D721Med (cell line): ENCODE data around the gene GATAD2B.
"Not testable (repeated sequence)": the region's sequence is repeated elsewhere in the genome, so short reads cannot be mapped to it uniquely, and the experiment has no call there.

Source experiments
- DNase-seq: peaks from one replicate; pipeline ENCODE4 v3.0.0; 2011; ENCODE audit warnings: low spot score; ENCODE audit not compliant: insufficient read length
- FAIRE-seq: peaks from 2 replicates; lab custom pipeline; 2011; peaks lifted over from hg19 to GRCh38; lab: Jason Lieb, UNC
- TF ChIP-seq, protein P1 (sequence below): IDR thresholded peaks from 2 replicates; pipeline ENCODE4 v1.5.1; 2012; ENCODE audit warnings: mild to moderate bottlenecking, control low read depth; ENCODE audit not compliant: insufficient read depth; ENCODE audit errors: missing control alignments

GATAD2B gene

DNA sequence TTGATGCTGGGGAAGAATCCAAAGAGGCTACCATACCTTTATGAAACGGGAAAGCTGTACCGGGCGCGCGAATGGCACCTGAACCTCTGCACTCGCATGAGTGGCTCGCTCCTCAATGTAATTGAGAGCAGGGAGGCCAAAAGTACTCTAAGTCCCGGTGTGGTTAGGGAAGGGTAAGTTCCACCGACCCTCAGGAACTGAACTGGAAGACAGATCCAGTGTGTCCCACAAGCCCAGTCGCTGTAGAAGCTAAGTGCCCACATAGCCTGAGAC, 1.0 kb downstream of the GATAD2B start:
- FAIRE-seq (no peak), DNase-seq (no peak)
- TF ChIP-seq, protein P1, sequence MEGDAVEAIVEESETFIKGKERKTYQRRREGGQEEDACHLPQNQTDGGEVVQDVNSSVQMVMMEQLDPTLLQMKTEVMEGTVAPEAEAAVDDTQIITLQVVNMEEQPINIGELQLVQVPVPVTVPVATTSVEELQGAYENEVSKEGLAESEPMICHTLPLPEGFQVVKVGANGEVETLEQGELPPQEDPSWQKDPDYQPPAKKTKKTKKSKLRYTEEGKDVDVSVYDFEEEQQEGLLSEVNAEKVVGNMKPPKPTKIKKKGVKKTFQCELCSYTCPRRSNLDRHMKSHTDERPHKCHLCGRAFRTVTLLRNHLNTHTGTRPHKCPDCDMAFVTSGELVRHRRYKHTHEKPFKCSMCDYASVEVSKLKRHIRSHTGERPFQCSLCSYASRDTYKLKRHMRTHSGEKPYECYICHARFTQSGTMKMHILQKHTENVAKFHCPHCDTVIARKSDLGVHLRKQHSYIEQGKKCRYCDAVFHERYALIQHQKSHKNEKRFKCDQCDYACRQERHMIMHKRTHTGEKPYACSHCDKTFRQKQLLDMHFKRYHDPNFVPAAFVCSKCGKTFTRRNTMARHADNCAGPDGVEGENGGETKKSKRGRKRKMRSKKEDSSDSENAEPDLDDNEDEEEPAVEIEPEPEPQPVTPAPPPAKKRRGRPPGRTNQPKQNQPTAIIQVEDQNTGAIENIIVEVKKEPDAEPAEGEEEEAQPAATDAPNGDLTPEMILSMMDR, result no peak

DNA sequence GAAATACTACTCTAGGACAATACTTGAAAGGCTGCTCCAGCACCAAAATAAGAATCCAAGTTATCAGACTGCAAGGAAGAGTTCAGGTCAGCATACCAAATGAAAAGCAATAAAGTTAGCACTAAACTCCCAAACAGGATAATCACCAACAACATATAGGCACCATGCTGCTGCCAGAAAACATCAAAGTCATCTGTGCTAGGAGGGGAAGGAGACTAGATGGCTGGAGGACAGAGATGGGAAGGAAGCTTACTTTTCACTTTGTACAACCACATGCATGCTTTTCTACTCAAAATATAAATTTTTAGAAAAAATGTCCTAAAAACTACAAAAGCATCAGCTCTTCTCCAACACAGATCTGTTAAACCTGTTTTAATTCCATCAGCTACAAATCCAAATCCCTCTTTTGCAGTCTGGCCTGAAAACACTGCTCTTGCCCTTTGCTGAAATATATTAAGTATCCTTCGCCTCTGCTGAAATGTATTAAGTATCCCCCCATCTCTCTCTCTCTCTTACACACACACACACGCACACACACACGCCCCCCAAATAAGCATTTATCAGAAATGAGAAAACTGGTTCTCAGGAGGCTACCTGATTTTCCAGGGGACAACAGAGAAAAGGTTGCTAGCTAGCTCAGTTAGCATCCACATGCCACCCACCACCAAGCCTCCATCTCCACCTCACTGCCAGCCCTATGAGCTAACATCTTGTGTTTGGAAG, 1.5 kb downstream of the GATAD2B start:
- FAIRE-seq, result no peak

DNA sequence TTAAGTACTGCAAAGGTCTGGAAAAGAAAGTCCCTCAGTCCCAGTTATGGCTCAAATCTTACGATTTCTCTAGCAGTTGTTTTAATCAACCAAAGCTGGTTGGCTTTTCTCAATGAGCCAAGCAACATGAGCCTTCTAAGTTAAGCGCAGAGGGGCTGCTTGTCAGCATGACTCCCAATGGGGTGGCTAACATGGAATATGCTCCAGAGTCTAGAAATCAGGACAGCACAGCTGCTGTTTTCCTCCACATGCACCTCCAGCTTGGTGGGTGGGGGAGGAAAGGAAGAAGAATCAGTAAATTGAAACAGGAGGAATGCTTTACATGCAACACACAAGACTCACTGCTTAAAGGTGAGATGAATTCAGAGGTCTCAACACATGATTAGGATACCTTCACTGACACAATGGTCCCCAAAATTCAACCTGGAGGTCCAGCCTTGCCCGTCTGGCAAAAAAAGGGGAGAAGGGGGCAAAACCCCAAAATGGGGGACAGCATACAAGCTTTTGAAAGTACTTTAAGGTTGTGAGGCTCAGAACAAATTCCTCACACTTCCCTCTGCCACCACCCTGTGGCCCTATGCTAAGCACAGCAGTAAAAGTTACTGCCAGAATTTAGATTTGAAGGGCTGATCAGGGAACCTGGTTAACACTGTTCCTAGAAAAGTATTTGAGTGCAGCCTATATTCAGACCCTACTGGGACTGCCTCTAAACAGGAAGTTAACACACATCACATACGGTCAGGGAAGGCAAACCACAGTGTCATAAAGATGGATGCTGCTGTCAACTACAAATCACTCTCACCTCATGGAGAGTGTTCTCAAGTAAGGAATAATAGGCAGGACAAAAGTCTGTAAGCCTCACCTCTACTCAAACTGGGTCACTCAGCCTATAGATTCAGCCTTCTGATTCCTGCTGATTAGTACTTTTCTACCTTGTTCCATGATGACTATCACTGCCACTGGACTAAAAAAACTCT, 2.6 kb downstream of the GATAD2B start:
- FAIRE-seq (no peak), DNase-seq (no peak)
- TF ChIP-seq, protein P1, result peak; percentile 33

More for the DNA sequence above, 1.5 kb downstream of the GATAD2B start:
- DNase-seq, result no peak
- TF ChIP-seq, protein P1, result no peak

DNA sequence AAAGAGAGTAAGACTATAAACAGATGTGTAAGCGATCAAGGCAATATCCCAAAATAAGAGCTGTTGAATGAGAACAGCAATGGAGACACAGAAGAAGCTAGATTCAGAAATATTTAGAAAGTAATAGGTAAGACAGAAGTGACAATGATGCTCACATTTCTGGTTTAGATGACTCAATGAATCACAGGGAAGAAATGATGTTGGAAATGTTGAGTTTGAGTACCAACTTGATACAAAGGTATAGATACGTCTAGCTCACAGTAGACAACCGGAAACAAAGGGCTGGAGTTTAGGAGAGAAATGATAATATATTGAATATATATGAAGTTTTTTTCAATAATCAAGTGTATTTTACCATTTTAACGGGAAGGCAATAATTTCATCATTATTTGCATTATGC, 6.5 kb downstream of the GATAD2B start:
- DNase-seq (no peak), FAIRE-seq (no peak)
- TF ChIP-seq, protein P1, result no peak

DNA sequence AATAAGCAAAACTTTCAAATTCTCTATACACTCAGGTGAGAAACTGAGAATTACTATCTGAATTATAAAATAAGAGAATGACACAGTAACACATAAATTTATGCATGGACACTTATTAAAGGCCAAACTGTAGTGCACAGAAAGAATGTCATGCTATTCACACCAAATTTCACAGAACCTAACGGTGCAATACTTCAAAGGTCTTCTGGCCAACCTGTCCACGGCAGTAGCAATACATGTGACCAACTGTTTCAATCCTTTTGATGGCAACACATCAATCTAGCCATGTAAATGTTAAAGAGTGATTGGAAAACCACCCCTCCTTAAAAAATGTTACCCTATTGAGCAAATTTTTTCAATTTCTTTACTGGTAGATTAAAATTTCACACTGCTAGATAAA, 10.4 kb downstream of the GATAD2B start:
- TF ChIP-seq, protein P1, result no peak
- no peak for FAIRE-seq
- DNase-seq, result no peak

DNA sequence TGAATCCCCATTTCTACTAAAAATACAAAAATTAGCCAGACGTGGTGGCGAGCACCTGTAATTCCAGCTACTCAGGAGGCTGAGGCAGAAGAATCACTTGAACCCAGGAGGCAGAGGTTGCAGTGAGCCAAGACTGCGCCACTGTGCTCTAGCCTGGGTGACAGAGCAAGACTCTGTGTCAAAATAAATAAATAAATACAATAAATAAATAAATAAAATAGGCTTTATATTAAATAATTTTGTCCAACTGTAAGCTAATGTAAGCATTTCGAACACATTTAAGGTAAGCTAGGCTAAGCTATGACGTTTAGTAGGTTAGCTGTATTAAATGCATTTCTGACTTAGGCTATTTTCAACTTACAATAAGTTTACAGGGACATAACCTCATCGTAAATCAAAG, 12.2 kb downstream of the GATAD2B start:
- not testable (repeated sequence) for DNase-seq, FAIRE-seq

DNA sequence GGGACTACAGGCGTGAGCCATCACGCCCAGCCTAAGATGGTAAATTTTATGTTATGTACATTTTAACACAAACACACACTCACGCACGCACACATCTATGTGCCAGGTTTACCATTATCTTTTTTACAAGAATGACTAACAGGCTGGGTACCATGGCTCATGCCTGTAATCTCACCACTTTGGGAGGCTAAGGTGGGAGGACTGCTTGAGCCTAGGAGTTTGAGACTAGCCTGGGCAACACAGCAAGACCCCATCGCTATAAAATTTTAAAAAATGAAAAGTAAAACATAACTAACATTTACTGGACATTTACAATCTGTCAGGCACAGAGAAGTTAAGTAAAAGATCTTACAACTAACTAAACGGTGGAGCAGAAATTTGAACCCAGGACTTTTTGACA, 14.7 kb downstream of the GATAD2B start:
- FAIRE-seq (no peak), DNase-seq (no peak)
- TF ChIP-seq, protein P1, result no peak
